Keratinocyte (primary cell): ENCODE results near the gene ZNF516. TPM values are rescaled to one million over a fixed set of nuclear protein-coding genes. Genes with fewer than 3 reads are reported as not detected.

Experiments used
- DNase-seq: peaks from one replicate; pipeline ENCODE4 v3.0.0-alpha.2; 2011; ENCODE audit warnings: low read depth, missing footprints, low spot score
- FAIRE-seq: peaks from 2 replicates; lab custom pipeline; 2011; peaks lifted over from hg19 to GRCh38; lab: Jason Lieb, UNC
- H2AFZ ChIP-seq: 2 replicates; pipeline ENCODE4 v1.6.0; 2012; ENCODE audit warnings: low read length, control low read depth, inconsistent platforms; ENCODE audit not compliant: control insufficient read depth
- H3K27ac ChIP-seq: 2 replicates; pipeline ENCODE4 v1.5.1; 2011; ENCODE audit warnings: low read length; ENCODE audit not compliant: control insufficient read depth, insufficient read depth
- H3K27me3 ChIP-seq: 3 replicates; pipeline ENCODE4 v1.6.0; 2011; ENCODE audit warnings: low read length; ENCODE audit not compliant: control insufficient read depth, insufficient read depth; ENCODE audit errors: extremely low read depth
- H3K36me3 ChIP-seq, 2 experiments: 2 replicates in 1 of 2; 3 replicates in 1 of 2; pipeline ENCODE4 v1.5.1; 2011; ENCODE audit warnings: low read length in 2 of 2, mild to moderate bottlenecking in 1 of 2; ENCODE audit not compliant: control insufficient read depth in 2 of 2, insufficient read depth in 2 of 2; ENCODE audit errors: extremely low read depth in 1 of 2
- H3K4me1 ChIP-seq: 3 replicates; pipeline ENCODE4 v1.5.1; 2011; ENCODE audit warnings: low read length; ENCODE audit not compliant: control insufficient read depth, insufficient read depth; ENCODE audit errors: extremely low read depth
- H3K4me2 ChIP-seq: 3 replicates; pipeline ENCODE4 v1.6.0; 2011; ENCODE audit warnings: low read depth, low read length; ENCODE audit not compliant: control insufficient read depth, insufficient read depth; ENCODE audit errors: extremely low read depth
- H3K4me3 ChIP-seq, 3 experiments: fragments of 200-600 bp in 1 of 3; sonication (generic) in 1 of 3; 2 replicates in 2 of 3; 3 replicates in 1 of 3; pipeline ENCODE4 v1.5.1; 2011 to 2016; ENCODE audit warnings: low read length in 3 of 3, mild to moderate bottlenecking in 3 of 3, control low read depth in 2 of 3, inconsistent platforms in 1 of 3, low read depth in 1 of 3, mixed read lengths in 1 of 3, mixed run types in 1 of 3, moderate library complexity in 1 of 3; ENCODE audit not compliant: control insufficient read depth in 2 of 3, insufficient read depth in 2 of 3; ENCODE audit errors: extremely low read depth in 1 of 3
- H3K79me2 ChIP-seq: 2 replicates; pipeline ENCODE4 v1.6.0; 2012; ENCODE audit warnings: low read length; ENCODE audit not compliant: control insufficient read depth, insufficient read depth
- H3K9ac ChIP-seq: 3 replicates; pipeline ENCODE4 v1.6.0; 2011; ENCODE audit warnings: low read length; ENCODE audit not compliant: control insufficient read depth, insufficient read depth; ENCODE audit errors: extremely low read depth
- H3K9me1 ChIP-seq: 3 replicates; pipeline ENCODE4 v1.6.0; 2011; ENCODE audit warnings: low read length; ENCODE audit not compliant: control insufficient read depth, insufficient read depth; ENCODE audit errors: extremely low read depth
- H3K9me3 ChIP-seq: 2 replicates; pipeline ENCODE4 v1.5.1; 2012; ENCODE audit warnings: low read depth, low read length; ENCODE audit not compliant: control insufficient read depth
- H4K20me1 ChIP-seq: 3 replicates; pipeline ENCODE4 v1.6.0; 2011; ENCODE audit warnings: low read length; ENCODE audit not compliant: control insufficient read depth, insufficient read depth; ENCODE audit errors: extremely low read depth
- CTCF ChIP-seq, 3 experiments: IDR thresholded peaks in 1 of 3; conservative IDR thresholded peaks in 1 of 3; optimal IDR thresholded peaks in 1 of 3; 2 replicates in 2 of 3; 3 replicates in 1 of 3; pipeline versions ENCODE3 to v1.5.1; 2011; ENCODE audit warnings: low read length in 3 of 3, mild to moderate bottlenecking in 3 of 3, moderate library complexity in 2 of 3, control low read depth in 1 of 3, inconsistent platforms in 1 of 3; ENCODE audit not compliant: insufficient read depth in 2 of 3; ENCODE audit errors: extremely low read depth in 1 of 3
- EZH2 ChIP-seq: IDR thresholded peaks from one replicate; pipeline ENCODE4 v1.6.1; 2012; ENCODE audit warnings: inconsistent platforms, mild to moderate bottlenecking, low read length, moderate library complexity
- dilution Hi-C: fragments of 300-500 bp; cut with MboI; formaldehyde crosslinking; loops from one replicate; pipeline ENCODE4 v1.7.0; 2020; ENCODE audit warnings: low sequenced_read_pairs; ENCODE audit not compliant: extremely low pct_ligation_motif_present
- polyA plus RNA-seq, 5 experiments: library from polyadenylated mRNA; depleted of rRNA in 3 of 5; stranded (reverse) in 3 of 5; stranded (forward) in 1 of 5; unstranded in 1 of 5; fragments of >200 nt; gene quantifications; 1 replicate in 1 of 5; 2 replicates in 3 of 5; 3 replicates in 1 of 5; pipeline versions ENCODE4 v1.2.1 to v1.2.3, GENCODE V29; 2011 to 2012; ENCODE audit warnings: missing spikeins in 2 of 5, low read depth in 1 of 5, low replicate concordance in 1 of 5

The ZNF516 gene
- polyA plus RNA-seq, 1 donor (not counting 4 experiments of a cell fraction or from before 2014, with no cell fraction given), result 9.3 TPM

- no peak overlapping the region for H3K9ac ChIP-seq
- no peaks in the 10 kb centered on the region for H3K9me1 ChIP-seq
- H4K20me1 ChIP-seq, result peaks cover 11% of the 10 kb centered on the region
- FAIRE-seq (no peak), DNase-seq (no peak)
- H3K27ac ChIP-seq, result no peak overlapping the region
- dilution Hi-C loops, result no loop called here
- no peaks in the 10 kb centered on the region for H3K9me3 ChIP-seq
- peaks cover 2% of the 10 kb centered on the region for H3K4me1 ChIP-seq
- H2AFZ ChIP-seq, result no peak overlapping the region
- peaks cover 6 to 7% of the 10 kb centered on the region in 2 experiments for H3K36me3 ChIP-seq
- H3K27me3 ChIP-seq, result no peaks in the 10 kb centered on the region
- H3K79me2 ChIP-seq, result peaks cover 18% of the 10 kb centered on the region
- H3K4me2 ChIP-seq, result no peak overlapping the region
- H3K4me3 ChIP-seq, result no peak overlapping the region
- no peak for TF ChIP-seq EZH2
- no peak for TF ChIP-seq CTCF (optimal IDR thresholded peaks at IDR 0.05 in 1 of 3, IDR thresholded peaks at IDR 0.05 in 1 of 3, conservative IDR thresholded peaks at IDR 0.05 in 1 of 3; ENCODE audit: extremely low read depth in 1 of 3, insufficient read depth in 2 of 3, low read length in 3 of 3)
These were observed 116.4 kb downstream of the ZNF516 start for GRCh38 chr18:76378526-76379215.

GRCh38 chr18:76377359-76377756 lies 117.7 kb downstream of the ZNF516 start:
- no peak for DNase-seq
- dilution Hi-C loops, result no loop called here
- no peak overlapping the region for H3K4me3 ChIP-seq
- peaks cover 19% of the 10 kb centered on the region for H3K79me2 ChIP-seq
- no peak overlapping the region for H3K9ac ChIP-seq
- no peak overlapping the region for H2AFZ ChIP-seq
- FAIRE-seq, result no peak
- no peaks in the 10 kb centered on the region for H3K27me3 ChIP-seq
- no peak overlapping the region for H3K27ac ChIP-seq
- H4K20me1 ChIP-seq, result peaks cover 11% of the 10 kb centered on the region
- no peaks in the 10 kb centered on the region for H3K9me1 ChIP-seq
- H3K4me2 ChIP-seq, result no peak overlapping the region
- peaks cover 6 to 7% of the 10 kb centered on the region in 2 experiments for H3K36me3 ChIP-seq
- peaks cover 5% of the 10 kb centered on the region for H3K4me1 ChIP-seq
- TF ChIP-seq EZH2 (no peak), CTCF (optimal IDR thresholded peaks at IDR 0.05 in 1 of 3, IDR thresholded peaks at IDR 0.05 in 1 of 3, conservative IDR thresholded peaks at IDR 0.05 in 1 of 3; ENCODE audit: extremely low read depth in 1 of 3, insufficient read depth in 2 of 3, low read length in 3 of 3) (no peak)
- no peaks in the 10 kb centered on the region for H3K9me3 ChIP-seq
